Bronchial epithelial cell (primary cell): ENCODE results near the gene PAPOLA. TPM values are rescaled to one million over a fixed set of nuclear protein-coding genes. Genes with fewer than 3 reads are reported as not detected.

Experiments
- DNase-seq: peaks from one replicate; pipeline ENCODE4 v3.0.0-alpha.2; 2010; ENCODE audit warnings: low read depth
- FAIRE-seq: peaks from 2 replicates; lab custom pipeline; 2011; peaks lifted over from hg19 to GRCh38; lab: Jason Lieb, UNC
- H3K27me3 ChIP-seq: 2 replicates; pipeline ENCODE4 v1.5.1; 2011; ENCODE audit warnings: low read length; ENCODE audit not compliant: control insufficient read depth, insufficient read depth
- H3K36me3 ChIP-seq: 2 replicates; pipeline ENCODE4 v1.5.1; 2011; ENCODE audit warnings: low read length; ENCODE audit not compliant: control insufficient read depth, insufficient read depth
- H3K4me3 ChIP-seq: 2 replicates; pipeline ENCODE4 v1.5.1; 2011; ENCODE audit warnings: mild to moderate bottlenecking, low read depth, low read length, control low read depth
- CTCF ChIP-seq: IDR thresholded peaks from 2 replicates; pipeline ENCODE4 v1.5.1; 2011; ENCODE audit warnings: mild to moderate bottlenecking, moderate library complexity, low read length, control low read depth, inconsistent platforms; ENCODE audit not compliant: insufficient read depth, severe bottlenecking
- total RNA-seq: library from RNA; depleted of rRNA; stranded (reverse); fragments of >200 nt; gene quantifications from 2 replicates; pipeline ENCODE4 v1.2.1, GENCODE V29; 2014

The PAPOLA gene
- total RNA-seq, 1 donor from 2014 or later = 70.0 TPM

- TF ChIP-seq CTCF = no peak
- DNase-seq = no peak
- Histone ChIP-seq H3K27me3 (no peaks in the 10 kb centered on the region), H3K4me3 (no peak overlapping the region), H3K36me3 (no peaks in the 10 kb centered on the region)
- no peak for FAIRE-seq
Observed at GRCh38 chr14:96614481-96614881, 112.3 kb downstream of the PAPOLA start.

GRCh38 chr14:96616161-96616721 is 114.1 kb downstream of the PAPOLA start:
- TF ChIP-seq CTCF = no peak
- Histone ChIP-seq H3K27me3 (no peaks in the 10 kb centered on the region), H3K36me3 (no peaks in the 10 kb centered on the region), H3K4me3 (no peak overlapping the region)
- no peak for DNase-seq
- no peak for FAIRE-seq

Other genes starting within 250 kb of the PAPOLA start
- gene BDKRB1, start 246.2 kb upstream of the PAPOLA start, total RNA-seq = 1.0 and 1.1 TPM in 2 replicates
- 6.3 and 9.0 TPM in 2 replicates for gene ATG2B, start 139.0 kb upstream of the PAPOLA start, total RNA-seq
- gene GSKIP, start 138.9 kb upstream of the PAPOLA start, total RNA-seq = 68.7 and 77.7 TPM in 2 replicates
- gene AK7, start 110.3 kb upstream of the PAPOLA start, total RNA-seq = 0.26 and 0.38 TPM in 2 replicates